Type B pancreatic cell (in vitro differentiated cells): ENCODE results near the gene SMPX. TPM values are rescaled to one million over a fixed set of nuclear protein-coding genes. Genes with fewer than 3 reads are reported as not detected.

Source experiments
- DNase-seq: peaks from one replicate; pipeline ENCODE4 v3.0.0; 2021; ENCODE audit warnings: mixed read lengths; ENCODE audit not compliant: unreplicated experiment; ENCODE audit errors: extremely low spot score
- H3K27ac Mint-ChIP-seq: 2 replicates; pipeline ENCODE4 v1.8.0; 2021; ENCODE audit warnings: mild to moderate bottlenecking, mixed read lengths
- H3K27me3 Mint-ChIP-seq: 2 replicates; pipeline ENCODE4 v1.8.0; 2021; ENCODE audit warnings: mixed read lengths
- H3K36me3 Mint-ChIP-seq: 2 replicates; pipeline ENCODE4 v1.8.0; 2021; ENCODE audit warnings: mixed read lengths
- H3K4me1 Mint-ChIP-seq: one replicate; pipeline ENCODE4 v1.8.0; 2021; ENCODE audit warnings: mixed read lengths; ENCODE audit not compliant: unreplicated experiment
- H3K4me3 Mint-ChIP-seq: 2 replicates; pipeline ENCODE4 v1.8.0; 2021; ENCODE audit warnings: mild to moderate bottlenecking, mixed read lengths
- H3K9me3 Mint-ChIP-seq: 2 replicates; pipeline ENCODE4 v1.8.0; 2021; ENCODE audit warnings: mixed read lengths
- CTCF ChIP-seq: fragments of 200-600 bp; sonication (generic); conservative IDR thresholded peaks from 2 replicates; pipeline ENCODE4 v1.5.0; 2021; ENCODE audit warnings: antibody characterized with exemption, mild to moderate bottlenecking
- total RNA-seq: library from RNA; stranded (reverse); gene quantifications from 2 replicates; pipeline ENCODE4 v1.2.1, GENCODE V29; 2021; ENCODE audit warnings: low replicate concordance

Gene SMPX
- total RNA-seq, 1 donor from 2014 or later: 2.8 TPM

GRCh38 chrX:21770631-21771321 lies 12.9 kb upstream of the SMPX start:
- H3K36me3 Mint-ChIP-seq: no peaks in the 10 kb centered on the region
- no peak overlapping the region for H3K4me3 Mint-ChIP-seq
- H3K9me3 Mint-ChIP-seq: peaks cover 11% of the 10 kb centered on the region
- TF ChIP-seq CTCF: peak; percentile 31
- no peaks in the 10 kb centered on the region for H3K27me3 Mint-ChIP-seq
- H3K27ac Mint-ChIP-seq: no peak overlapping the region
- H3K4me1 Mint-ChIP-seq: no peaks in the 10 kb centered on the region
- no peak for DNase-seq

GRCh38 chrX:21766101-21766500 lies 8.2 kb upstream of the SMPX start:
- H3K27ac Mint-ChIP-seq: no peak overlapping the region
- no peak overlapping the region for H3K4me3 Mint-ChIP-seq
- no peaks in the 10 kb centered on the region for H3K36me3 Mint-ChIP-seq
- peaks cover 11% of the 10 kb centered on the region for H3K9me3 Mint-ChIP-seq
- no peaks in the 10 kb centered on the region for H3K4me1 Mint-ChIP-seq
- H3K27me3 Mint-ChIP-seq: no peaks in the 10 kb centered on the region
- no peak for DNase-seq
- no peak for TF ChIP-seq CTCF

- no peak overlapping the region for H3K27ac Mint-ChIP-seq
- H3K4me3 Mint-ChIP-seq: no peak overlapping the region
Observed at GRCh38 chrX:21764008-21764407, 6.1 kb upstream of the SMPX start.

GRCh38 chrX:21758488-21758887 lies 572 bp upstream of the SMPX start:
- no peak for DNase-seq
- Mint-ChIP-seq H3K4me1 (peaks cover 5% of the 10 kb centered on the region), H3K9me3 (no peaks in the 10 kb centered on the region), H3K27me3 (no peaks in the 10 kb centered on the region), H3K36me3 (no peaks in the 10 kb centered on the region), H3K27ac (no peak overlapping the region), H3K4me3 (no peak overlapping the region)
- no peak for TF ChIP-seq CTCF

More at GRCh38 chrX:21764008-21764407, 6.1 kb upstream of the SMPX start:
- Mint-ChIP-seq H3K9me3 (peaks cover 11% of the 10 kb centered on the region), H3K4me1 (no peaks in the 10 kb centered on the region), H3K36me3 (no peaks in the 10 kb centered on the region), H3K27me3 (no peaks in the 10 kb centered on the region)
- TF ChIP-seq CTCF: no peak
- no peak for DNase-seq

- no peaks in the 10 kb centered on the region for H3K36me3 Mint-ChIP-seq
- H3K27ac Mint-ChIP-seq: peak overlapping the region; percentile 15
- TF ChIP-seq CTCF: no peak
- no peak overlapping the region for H3K4me3 Mint-ChIP-seq
- peaks cover 5% of the 10 kb centered on the region for H3K4me1 Mint-ChIP-seq
- no peak for DNase-seq
- H3K27me3 Mint-ChIP-seq: no peaks in the 10 kb centered on the region
- H3K9me3 Mint-ChIP-seq: no peaks in the 10 kb centered on the region
Observed at GRCh38 chrX:21756785-21757529, 959 bp downstream of the SMPX start.
